Stimulated activated CD8-positive, alpha-beta memory T cell treated with anti-CD3 and anti-CD28 coated beads, Interleukin-12 subunit alpha, Interleukin-12 subunit beta, amount 100 ng/mL, for 1 hour (primary cell): Measurements from ENCODE around the gene SPDYE1.
A peak's percentile ranks its signal among the peaks of the same experiment; 100 is the strongest.

Experiments
- DNase-seq: peaks from one replicate; pipeline ENCODE4 v3.0.0-alpha.2; 2020; ENCODE audit warnings: low read depth

SPDYE1 gene

DNA sequence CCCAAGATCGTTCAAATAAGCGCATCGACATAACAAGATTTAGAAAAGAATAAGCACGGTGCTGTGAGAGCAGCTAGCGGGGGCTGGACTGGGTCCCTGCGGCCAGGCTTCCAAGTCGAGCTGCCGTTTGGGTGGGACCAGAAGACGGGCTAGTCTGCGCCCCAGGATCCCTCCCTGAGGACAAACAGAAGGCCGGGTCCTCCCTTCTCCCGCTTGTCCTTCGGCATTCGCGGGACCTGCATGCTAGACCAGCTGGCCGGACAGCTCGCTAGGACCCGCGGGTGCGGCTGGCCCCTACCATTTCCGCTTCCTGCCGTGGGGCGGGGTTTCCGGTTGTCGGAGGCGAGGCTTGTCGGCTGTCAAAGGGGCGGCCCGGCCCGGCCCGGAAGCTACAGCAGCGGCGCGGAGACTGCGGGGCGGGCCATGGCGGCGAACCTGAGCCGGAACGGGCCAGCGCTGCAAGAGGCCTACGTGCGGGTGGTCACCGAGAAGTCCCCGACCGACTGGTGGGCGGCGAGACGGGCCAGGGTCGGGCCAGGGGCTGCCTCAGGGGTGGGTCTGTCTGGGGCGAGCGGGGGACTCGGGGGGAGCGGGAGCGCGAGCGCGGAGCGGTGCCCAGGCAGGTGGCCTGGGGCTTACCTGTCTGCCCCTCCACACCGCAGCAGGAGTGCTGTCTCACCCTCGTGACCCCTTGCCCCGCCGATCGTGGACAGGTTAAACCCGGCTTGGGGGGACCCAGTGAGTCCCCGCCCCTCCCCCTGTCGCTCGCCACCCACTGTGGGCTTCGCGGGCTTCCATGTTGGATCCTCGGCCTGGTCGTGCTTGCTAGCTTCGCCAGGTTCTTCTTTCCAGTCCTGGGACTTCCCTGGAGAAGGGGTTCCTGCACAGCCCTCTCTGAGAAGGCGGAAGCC is 46.9 kb downstream of the SPDYE1 start, which contains the start of gene DBNL:
TSS of gene DBNL (plus strand) at position 388 of the 911 bp plus-strand sequence. CDS start at position 424, 36 bp downstream.
- DNase-seq: peak; percentile 87

DNA sequence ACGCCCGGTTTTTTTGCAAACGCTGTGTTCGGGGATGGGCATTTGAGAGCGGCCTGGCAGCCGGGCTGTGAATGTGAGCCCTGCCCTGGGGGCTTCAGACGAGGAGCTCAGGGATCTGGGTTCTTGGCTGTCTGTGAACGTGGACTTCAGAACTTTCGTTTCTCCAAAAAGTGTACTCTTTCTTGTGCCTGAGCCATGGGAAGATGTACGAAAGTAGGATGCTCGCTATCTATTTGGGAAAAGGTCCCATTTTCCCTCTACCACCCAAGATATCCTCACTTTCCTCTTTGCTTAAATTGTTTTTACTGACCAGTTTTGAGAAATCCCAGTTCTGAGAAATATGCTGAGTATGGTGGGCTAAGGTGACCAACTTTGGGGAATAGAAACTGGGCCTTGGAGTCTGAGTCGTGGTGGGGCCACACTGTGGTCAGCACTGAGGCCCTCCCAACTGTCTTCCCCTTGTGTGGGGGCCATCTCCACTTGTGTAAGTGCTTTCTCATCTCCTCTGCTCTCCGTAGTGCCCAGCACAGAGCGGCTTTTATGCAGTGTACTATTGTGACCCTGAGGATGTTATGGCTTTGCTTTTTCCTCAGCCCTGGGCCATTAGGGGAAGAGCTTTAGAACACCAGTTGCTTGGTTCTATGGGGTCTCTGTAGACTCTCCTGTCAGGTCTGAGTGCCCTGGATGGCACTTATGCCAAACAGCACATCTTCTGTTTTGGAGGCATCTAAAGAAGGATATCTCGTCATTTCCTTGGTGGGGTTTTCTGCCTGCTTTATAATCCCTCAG is 47.7 kb downstream of the SPDYE1 start:
- DNase-seq: no peak

DNA sequence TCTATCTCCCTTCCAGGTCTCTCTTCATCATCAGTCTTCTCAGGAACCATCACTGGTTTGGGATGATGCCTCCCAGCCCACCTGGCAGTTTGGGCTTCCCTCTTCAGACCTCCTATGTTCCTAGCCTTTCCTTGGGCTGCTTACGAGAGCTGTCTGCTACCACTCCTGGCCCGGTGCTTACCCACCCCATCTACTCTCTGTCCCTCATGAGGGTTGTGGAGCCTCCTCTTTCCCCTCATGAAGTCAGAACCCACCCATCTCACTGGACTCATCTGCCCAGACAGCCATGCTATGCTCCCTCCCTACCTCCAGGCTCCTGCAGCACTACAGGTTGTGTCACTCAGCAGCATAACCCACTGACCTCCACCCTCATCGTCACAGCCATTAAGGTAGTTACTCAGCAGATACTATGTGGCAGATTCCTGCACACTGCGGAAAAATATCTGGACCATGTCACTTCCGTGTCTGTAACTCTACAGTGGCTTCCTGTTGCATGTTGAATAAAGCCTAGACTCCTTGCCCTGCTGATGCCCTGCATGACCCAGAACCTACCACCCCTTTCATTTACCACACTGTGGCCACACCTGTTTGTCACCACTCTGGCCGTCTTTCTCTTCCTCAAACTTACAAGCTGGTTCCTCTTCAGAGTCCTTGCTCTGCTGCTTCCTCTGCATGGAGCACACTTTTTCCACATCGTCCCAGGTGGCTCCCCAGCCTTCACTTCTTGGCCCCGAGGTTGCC is 48.8 kb downstream of the SPDYE1 start:
- DNase-seq: no peak

DNA sequence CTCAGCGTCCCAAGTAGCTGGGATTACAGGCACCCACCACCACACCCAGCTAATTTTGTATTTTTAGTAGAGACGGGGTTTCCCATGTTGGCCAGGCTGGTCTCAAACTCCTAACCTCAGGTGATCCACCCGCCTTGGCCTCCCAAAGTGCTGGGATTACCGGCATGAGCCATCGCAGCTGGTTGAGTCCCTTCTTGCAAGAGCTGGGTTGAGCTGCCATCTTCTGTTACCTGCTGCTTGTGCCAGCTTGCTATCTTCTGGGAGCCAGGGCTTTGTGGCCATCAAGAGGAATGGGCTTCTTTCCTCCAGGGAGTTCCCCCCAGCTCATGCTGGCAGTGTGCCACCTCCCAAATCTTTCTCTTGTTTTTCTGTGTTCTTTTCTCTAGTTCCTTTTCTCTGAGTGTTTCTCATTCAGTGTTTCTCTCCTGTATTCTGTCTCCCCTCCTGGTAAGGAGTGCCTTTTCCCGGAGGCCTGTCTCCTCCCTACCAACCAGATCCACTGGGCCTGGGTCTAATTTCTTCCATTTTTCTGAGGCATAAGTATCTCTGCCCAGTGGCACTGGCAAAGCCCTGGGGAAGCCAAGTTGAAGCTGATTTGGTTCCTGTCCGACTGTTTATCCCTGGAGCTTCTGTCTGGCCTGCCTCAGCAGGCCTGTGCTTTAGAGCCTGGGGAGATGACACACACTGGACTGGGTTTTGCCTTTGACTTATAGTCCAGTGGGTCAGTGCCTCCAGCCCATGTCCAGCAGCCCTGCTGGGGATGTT is 50.5 kb downstream of the SPDYE1 start:
- DNase-seq: no peak

DNA sequence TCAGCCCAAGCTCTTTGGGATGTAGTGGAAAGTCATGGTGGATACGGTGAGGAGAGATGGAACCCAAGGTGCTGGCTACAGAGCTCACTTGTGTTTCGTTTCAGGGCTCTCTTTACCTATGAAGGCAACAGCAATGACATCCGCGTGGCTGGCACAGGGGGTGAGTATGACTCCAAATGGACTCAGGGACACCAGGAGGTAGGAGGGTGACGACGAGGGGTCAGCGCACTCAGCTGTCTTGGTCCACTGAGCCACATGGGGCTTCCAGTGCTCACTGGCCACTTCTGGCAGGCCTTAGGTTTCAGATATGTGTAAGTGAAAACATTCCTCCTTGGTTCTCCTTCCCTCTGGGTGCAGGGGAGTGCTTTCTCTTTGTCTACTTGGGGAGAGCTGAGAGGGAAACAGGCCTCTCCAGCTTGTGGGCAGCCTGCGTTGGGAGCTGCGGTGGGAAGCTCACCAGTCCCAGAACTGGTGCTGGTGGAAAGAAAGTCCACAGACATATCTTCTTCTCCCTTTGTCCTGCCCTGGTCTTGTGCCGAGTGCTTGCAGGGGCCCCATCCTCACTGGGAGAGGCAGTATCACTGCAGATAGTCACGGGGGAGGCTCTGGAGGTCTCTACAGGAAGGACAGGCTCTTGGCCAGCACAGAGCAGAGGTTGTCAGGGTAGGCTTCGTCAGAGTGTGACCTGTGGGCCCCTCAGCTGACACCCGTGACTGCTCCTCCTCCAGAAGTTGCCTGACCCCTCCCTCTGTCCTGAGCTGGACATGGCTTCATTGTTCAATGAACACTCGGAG is 52.6 kb downstream of the SPDYE1 start:
- no peak for DNase-seq

DNA sequence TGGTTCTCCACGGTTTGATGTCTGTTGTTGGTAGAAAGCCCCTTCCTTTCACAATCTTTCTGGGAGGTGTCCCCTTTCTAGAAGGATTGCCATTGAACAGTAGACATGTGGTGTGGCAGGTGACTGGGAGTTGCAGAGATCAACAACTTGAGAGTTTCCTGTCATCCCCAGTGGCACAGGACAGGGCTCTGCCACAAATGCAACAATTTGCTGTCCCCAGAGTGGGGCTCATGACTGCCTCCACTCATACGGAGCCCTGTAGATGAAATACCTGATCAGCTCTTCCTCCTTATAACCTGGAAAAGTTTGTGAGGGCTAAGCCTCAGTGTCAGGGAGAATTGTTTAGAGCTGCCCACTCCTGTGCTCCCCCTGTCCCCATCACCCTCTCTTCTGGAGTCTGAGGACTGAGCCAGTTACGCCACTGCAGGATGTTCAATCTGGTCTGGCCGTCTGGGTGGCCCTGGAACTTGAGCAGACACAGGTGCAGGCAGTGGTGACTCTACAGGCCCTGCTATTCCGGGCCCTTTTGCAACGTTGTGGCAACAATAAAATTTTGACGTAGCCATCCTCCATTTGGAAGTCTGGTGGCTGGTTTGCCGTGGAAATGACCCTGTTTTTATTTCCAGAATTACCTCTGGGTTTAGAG is 53.3 kb downstream of the SPDYE1 start:
- DNase-seq: no peak

DNA sequence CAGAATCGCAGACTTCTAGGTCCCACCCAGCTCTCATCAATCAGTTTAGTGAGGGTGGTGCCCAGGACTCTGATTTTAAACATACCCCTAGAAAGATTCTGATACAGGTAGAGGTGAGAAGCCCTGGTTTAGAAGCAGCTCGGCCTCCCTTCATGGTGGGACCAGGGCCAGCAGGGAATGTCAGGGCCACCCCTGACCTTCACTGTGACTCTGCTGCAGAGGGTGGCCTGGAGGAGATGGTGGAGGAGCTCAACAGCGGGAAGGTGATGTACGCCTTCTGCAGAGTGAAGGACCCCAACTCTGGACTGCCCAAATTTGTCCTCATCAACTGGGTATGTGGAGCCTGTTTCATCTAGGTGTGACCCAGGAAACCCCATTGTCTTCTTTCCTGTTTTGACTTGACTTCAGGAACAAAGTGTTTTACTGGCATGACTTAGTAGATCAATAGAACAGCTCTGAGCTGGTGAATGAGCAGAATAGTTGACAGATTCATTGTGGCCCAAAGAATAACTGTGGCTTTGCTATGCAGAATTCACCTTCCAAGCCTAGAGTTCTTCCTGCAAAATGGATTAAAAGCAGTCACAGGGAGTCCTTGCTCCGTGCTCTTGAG is 54.0 kb downstream of the SPDYE1 start:
- no peak for DNase-seq

DNA sequence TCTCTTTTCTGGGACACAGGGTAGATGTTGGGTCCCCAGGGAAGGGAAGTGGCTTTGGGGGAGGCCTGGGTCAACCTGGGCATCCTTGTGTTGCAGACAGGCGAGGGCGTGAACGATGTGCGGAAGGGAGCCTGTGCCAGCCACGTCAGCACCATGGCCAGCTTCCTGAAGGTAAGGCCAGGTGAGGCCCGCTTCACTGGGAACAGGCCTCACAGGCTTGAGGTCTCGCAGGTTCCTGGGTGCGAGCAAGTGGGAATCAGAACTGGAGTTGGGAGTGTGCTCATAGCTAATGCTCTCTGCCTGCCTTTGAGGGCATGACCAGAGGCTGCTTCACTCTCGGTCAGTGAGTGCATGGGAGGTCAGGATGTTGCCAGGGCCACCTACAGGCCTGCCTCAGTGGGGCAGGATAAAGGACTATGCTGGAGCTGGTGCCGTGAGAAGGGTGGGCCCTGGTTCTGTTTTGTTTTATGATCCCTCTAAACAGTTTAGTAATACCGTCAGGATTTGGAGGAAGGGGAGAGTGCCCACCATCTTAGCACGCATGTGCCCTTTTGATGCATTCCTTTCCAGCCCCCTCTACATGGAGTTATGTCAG is 55.2 kb downstream of the SPDYE1 start:
- no peak for DNase-seq

DNA sequence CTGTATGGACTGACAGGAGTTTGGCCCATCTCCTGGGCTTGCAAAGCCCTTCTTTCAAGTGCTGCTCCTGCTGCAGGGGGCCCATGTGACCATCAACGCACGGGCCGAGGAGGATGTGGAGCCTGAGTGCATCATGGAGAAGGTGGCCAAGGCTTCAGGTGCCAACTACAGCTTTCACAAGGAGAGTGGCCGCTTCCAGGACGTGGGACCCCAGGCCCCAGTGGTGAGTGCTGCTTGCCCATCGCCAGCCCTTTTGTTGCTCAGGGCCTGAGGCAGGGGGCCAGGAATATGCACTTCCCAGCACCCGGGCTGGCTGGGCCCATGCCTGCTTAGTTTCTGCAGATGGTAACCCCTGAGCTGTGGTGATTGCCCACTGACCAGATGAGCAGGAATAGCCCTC is 59.0 kb downstream of the SPDYE1 start:
- no peak for DNase-seq

DNA sequence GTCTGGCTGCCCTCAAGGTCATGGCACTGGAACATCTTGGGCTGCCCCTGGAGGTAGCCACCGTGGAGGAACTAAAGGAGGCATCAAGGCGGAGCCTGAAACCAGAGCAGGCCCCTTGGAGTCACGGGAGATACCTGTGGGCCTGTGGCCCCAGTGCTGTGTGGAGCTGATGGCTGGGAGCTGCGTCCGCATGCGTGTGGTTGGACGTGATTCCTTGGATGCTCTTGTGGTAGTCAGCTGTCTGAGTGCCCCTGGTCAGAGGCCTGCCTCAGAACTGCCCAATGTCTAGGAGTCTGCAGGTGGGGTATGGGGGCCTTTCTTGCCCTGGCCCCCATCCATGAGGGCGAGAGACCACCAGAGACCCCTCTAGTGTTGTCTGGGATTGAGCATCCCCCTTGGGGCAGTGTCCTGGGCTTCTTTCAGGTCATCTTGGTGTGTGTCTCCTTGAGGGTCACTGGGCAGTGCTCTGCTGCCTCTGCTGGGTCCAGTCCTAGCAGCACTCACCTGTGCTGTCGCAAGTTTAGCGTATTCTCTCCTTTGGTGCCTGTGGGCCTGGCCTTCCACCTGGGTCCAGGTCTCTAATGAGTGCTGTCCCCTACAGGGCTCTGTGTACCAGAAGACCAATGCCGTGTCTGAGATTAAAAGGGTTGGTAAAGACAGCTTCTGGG is 59.6 kb downstream of the SPDYE1 start:
- DNase-seq: no peak

DNA sequence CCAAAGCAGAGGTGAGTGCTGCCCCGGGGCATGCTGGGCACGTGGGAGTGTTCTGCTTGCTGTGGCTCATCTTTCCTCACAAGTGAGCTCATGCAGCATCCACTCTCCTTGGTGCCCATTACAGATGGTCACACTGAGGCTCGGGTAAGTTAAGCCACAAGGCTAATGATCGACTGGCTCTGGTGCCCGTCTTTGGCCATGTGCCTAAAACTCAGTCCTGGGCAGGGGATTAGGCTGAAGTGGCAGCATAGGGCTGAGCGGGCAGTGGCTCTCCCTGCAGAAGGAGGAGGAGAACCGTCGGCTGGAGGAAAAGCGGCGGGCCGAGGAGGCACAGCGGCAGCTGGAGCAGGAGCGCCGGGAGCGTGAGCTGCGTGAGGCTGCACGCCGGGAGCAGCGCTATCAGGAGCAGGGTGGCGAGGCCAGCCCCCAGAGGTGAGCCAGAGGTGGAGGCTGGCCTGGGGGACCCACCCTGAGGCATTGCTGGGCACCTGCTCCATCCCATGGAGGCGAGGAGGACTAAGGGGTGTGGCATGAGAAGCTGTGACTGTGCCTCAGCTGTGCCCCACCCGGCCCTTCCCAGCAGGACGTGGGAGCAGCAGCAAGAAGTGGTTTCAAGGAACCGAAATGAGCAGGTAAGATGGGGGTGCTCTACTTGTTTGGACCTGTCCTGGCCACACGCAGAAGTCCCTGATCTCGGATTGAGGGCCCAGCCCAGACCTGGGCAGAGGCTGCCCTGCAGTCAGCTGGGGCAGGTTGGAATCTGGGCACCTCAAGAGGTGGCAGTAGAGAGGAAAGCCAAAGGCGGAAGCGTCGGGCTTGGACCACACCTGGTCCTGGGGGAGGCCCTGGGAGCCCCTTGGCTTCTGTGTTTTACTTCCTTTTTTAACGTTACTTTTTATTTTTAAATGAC is 60.4 kb downstream of the SPDYE1 start:
- DNase-seq: no peak

DNA sequence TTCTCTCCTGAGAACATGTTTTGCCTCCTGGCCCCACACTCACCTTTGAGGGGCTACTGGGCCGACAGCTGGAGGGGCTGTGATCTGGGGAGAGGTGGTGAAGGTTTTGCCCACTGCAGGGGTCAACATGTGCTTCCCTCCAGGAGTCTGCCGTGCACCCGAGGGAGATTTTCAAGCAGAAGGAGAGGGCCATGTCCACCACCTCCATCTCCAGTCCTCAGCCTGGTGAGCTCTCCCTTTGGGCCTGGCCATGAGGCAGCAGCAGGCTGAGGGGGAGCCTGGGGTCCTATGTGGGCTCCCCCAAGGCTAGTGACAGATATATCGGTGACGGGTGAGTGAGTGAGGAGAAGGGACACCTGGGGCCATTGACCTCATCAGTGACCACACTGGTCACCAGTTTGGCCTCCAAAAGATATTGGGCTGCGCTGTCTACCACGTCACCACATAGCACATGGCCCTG is 61.1 kb downstream of the SPDYE1 start:
- DNase-seq: no peak

DNA sequence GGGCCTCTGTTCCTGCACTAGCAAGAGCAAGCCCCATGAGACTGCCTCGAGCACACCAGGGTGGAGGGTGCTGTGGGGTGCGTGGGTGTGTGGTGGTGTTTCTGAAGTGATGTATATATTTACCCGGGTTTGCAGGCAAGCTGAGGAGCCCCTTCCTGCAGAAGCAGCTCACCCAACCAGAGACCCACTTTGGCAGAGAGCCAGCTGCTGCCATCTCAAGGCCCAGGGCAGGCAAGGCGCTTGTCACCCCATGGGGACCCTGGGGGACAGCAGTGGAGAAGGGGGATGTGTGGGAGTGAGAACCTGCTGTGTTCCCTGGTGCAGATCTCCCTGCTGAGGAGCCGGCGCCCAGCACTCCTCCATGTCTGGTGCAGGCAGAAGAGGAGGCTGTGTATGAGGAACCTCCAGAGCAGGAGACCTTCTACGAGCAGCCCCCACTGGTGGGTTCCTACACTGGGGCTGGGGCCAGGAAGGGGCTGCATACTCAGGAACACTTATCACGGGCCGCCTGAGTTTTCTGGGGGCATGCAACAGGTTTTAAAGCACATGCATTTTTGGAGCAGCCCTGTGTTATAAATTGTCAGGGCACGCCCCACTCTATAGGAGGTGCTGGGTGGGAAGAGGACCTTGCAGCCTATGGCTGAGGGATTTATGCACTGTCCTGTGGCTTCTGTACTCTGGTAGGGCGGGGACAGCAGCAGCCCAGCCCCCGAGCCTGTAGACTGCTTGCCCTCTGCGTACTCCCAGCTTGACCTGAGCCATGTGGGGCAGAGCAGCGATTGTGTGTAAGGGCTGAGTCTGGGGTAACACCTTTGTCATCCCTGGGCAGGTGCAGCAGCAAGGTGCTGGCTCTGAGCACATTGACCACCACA is 61.8 kb downstream of the SPDYE1 start:
- DNase-seq: no peak
